MM.1S (cell line): Measurements from ENCODE around the gene FAM20A.

ENCODE experiments used
- DNase-seq: peaks from one replicate; pipeline ENCODE4 v3.0.0-alpha.2; 2015
- H2AFZ ChIP-seq: fragments of 300-600 bp; sonication (generic); 2 replicates; pipeline ENCODE4 v1.6.0; 2016; ENCODE audit warnings: antibody characterized with exemption, low read length
- H3F3A ChIP-seq: fragments of 300-600 bp; sonication (generic); 2 replicates; pipeline ENCODE4 v1.6.1; 2016; ENCODE audit warnings: mild to moderate bottlenecking, antibody characterized with exemption, low read length, moderate library complexity, mixed read lengths; ENCODE audit not compliant: insufficient read depth
- H3K27ac ChIP-seq: fragments of 300-600 bp; sonication (generic); 2 replicates; pipeline ENCODE4 v1.5.1; 2016; ENCODE audit warnings: mild to moderate bottlenecking, low read length
- H3K27me3 ChIP-seq: fragments of 300-600 bp; sonication (generic); replicated peaks from 2 replicates; pipeline ENCODE4 v1.6.0; 2016; ENCODE audit warnings: low read length; ENCODE audit not compliant: insufficient read depth
- H3K36me3 ChIP-seq: fragments of 300-600 bp; sonication (generic); replicated peaks from 2 replicates; pipeline ENCODE4 v1.6.1; 2016; ENCODE audit warnings: mild to moderate bottlenecking, low read length, mixed read lengths; ENCODE audit not compliant: insufficient read depth
- H3K4me1 ChIP-seq: fragments of 300-600 bp; sonication (generic); 2 replicates; pipeline ENCODE4 v1.6.1; 2016; ENCODE audit warnings: low read length, mixed read lengths
- H3K4me2 ChIP-seq: fragments of 300-600 bp; sonication (generic); 2 replicates; pipeline ENCODE4 v1.6.0; 2016; ENCODE audit warnings: low read depth, low read length
- H3K4me3 ChIP-seq: fragments of 300-600 bp; sonication (generic); 2 replicates; pipeline ENCODE4 v1.5.1; 2016; ENCODE audit warnings: low read length, mixed read lengths
- H3K79me2 ChIP-seq: fragments of 300-600 bp; sonication (generic); 2 replicates; pipeline ENCODE4 v1.6.1; 2016; ENCODE audit warnings: mixed run types, low read length, mixed read lengths
- H3K9ac ChIP-seq: fragments of 300-600 bp; sonication (generic); 2 replicates; pipeline ENCODE4 v1.6.1; 2016; ENCODE audit warnings: low read length, mixed read lengths
- H3K9me2 ChIP-seq: fragments of 300-600 bp; sonication (generic); replicated peaks from 2 replicates; pipeline ENCODE4 v1.6.1; 2016; ENCODE audit warnings: mild to moderate bottlenecking, low read length, mixed read lengths; ENCODE audit not compliant: insufficient read depth
- H3K9me3 ChIP-seq: fragments of 300-600 bp; sonication (generic); replicated peaks from 2 replicates; pipeline ENCODE4 v1.6.1; 2016; ENCODE audit warnings: mild to moderate bottlenecking, low read length, mixed read lengths; ENCODE audit not compliant: insufficient read depth
- H4K20me1 ChIP-seq: fragments of 300-600 bp; sonication (generic); 2 replicates; pipeline ENCODE4 v1.6.1; 2016; ENCODE audit warnings: mild to moderate bottlenecking, low read length, moderate library complexity, mixed read lengths; ENCODE audit not compliant: insufficient read depth
- EZH2 ChIP-seq: fragments of 300-600 bp; sonication (generic); optimal IDR thresholded peaks from 2 replicates; pipeline ENCODE3; 2017; ENCODE audit warnings: low read depth, mild to moderate bottlenecking, antibody characterized with exemption, low read length, mixed read lengths
- EZH2phosphoT487 ChIP-seq: fragments of 300-600 bp; sonication (generic); IDR thresholded peaks from 2 replicates; pipeline ENCODE4 v1.6.1; 2018; ENCODE audit warnings: antibody characterized with exemption, low read length
- TF ChIP-seq, protein P1 (sequence below): fragments of 300-600 bp; sonication (generic); IDR thresholded peaks from 2 replicates; pipeline ENCODE4 v1.5.1; 2016; ENCODE audit warnings: antibody characterized with exemption, low read length, mixed read lengths

FAM20A gene

GRCh38 chr17:68527314-68527713 lies 73.9 kb downstream of the FAM20A start:
- TF ChIP-seq EZH2phosphoT487 (no peak), EZH2 (no peak)
- TF ChIP-seq, protein P1, sequence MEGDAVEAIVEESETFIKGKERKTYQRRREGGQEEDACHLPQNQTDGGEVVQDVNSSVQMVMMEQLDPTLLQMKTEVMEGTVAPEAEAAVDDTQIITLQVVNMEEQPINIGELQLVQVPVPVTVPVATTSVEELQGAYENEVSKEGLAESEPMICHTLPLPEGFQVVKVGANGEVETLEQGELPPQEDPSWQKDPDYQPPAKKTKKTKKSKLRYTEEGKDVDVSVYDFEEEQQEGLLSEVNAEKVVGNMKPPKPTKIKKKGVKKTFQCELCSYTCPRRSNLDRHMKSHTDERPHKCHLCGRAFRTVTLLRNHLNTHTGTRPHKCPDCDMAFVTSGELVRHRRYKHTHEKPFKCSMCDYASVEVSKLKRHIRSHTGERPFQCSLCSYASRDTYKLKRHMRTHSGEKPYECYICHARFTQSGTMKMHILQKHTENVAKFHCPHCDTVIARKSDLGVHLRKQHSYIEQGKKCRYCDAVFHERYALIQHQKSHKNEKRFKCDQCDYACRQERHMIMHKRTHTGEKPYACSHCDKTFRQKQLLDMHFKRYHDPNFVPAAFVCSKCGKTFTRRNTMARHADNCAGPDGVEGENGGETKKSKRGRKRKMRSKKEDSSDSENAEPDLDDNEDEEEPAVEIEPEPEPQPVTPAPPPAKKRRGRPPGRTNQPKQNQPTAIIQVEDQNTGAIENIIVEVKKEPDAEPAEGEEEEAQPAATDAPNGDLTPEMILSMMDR: no peak
- H3K4me3 ChIP-seq: no peak overlapping the region
- no peak overlapping the region for H3K9ac ChIP-seq
- no peak overlapping the region for H3K27ac ChIP-seq
- no peaks in the 10 kb centered on the region for H3K27me3 ChIP-seq
- H3K9me3 ChIP-seq: no peaks in the 10 kb centered on the region
- no peaks in the 10 kb centered on the region for H4K20me1 ChIP-seq
- H3F3A ChIP-seq: no peaks in the 10 kb centered on the region
- no peak overlapping the region for H2AFZ ChIP-seq
- no peaks in the 10 kb centered on the region for H3K9me2 ChIP-seq
- peaks cover 4% of the 10 kb centered on the region for H3K79me2 ChIP-seq
- no peak for DNase-seq
- no peaks in the 10 kb centered on the region for H3K4me1 ChIP-seq
- peaks cover 14% of the 10 kb centered on the region; the same call in 1 of the 2 replicates for H3K36me3 ChIP-seq
- H3K4me2 ChIP-seq: no peak overlapping the region

- Histone ChIP-seq H3K4me3 (no peak overlapping the region), H3K4me2 (no peak overlapping the region), H4K20me1 (no peaks in the 10 kb centered on the region; the same call in 1 of the 2 replicates), H2AFZ (no peak overlapping the region), H3K27ac (no peak overlapping the region), H3F3A (no peaks in the 10 kb centered on the region), H3K79me2 (peaks cover 10% of the 10 kb centered on the region), H3K9ac (no peak overlapping the region), H3K4me1 (no peaks in the 10 kb centered on the region), H3K9me2 (no peaks in the 10 kb centered on the region), H3K36me3 (peaks cover 14% of the 10 kb centered on the region; the same call in 1 of the 2 replicates), H3K27me3 (no peaks in the 10 kb centered on the region), H3K9me3 (no peaks in the 10 kb centered on the region)
- no peak for DNase-seq
- TF ChIP-seq EZH2phosphoT487 (no peak), EZH2 (no peak)
- TF ChIP-seq, protein P1: no peak
Measured at GRCh38 chr17:68526548-68526947, 74.6 kb downstream of the FAM20A start.

- Histone ChIP-seq H3K9ac (no peak overlapping the region), H3K27me3 (no peaks in the 10 kb centered on the region), H3K4me2 (no peak overlapping the region), H3K79me2 (peaks cover 38% of the 10 kb centered on the region), H3K9me2 (no peaks in the 10 kb centered on the region), H3K4me1 (no peaks in the 10 kb centered on the region), H3K4me3 (no peak overlapping the region), H3K9me3 (no peaks in the 10 kb centered on the region), H3K27ac (no peak overlapping the region), H4K20me1 (no peaks in the 10 kb centered on the region; the same call in 1 of the 2 replicates), H3K36me3 (peaks cover 7% of the 10 kb centered on the region; the same call in 1 of the 2 replicates), H3F3A (no peaks in the 10 kb centered on the region), H2AFZ (no peak overlapping the region)
- no peak for DNase-seq
- TF ChIP-seq, protein P1: no peak
- no peak for TF ChIP-seq EZH2phosphoT487
- no peak for TF ChIP-seq EZH2
Measured at GRCh38 chr17:68522266-68522665, 78.9 kb downstream of the FAM20A start.
